HepG2 (cell line): ENCODE measurements around the gene LTV1. TPM values are rescaled to one million over a fixed set of nuclear protein-coding genes. Genes with fewer than 3 reads are reported as not detected.

ENCODE experiments used
- FOXJ3 ChIP-seq: sonication (generic); formaldehyde crosslinking; IDR thresholded peaks from 2 replicates; pipeline ENCODE4 v1.4.0; 2020; ENCODE audit warnings: missing genetic modification reagents, mild to moderate bottlenecking, borderline replicate concordance
- IKZF1 ChIP-seq: fragments of 450-650 bp; IDR thresholded peaks from 2 replicates; pipeline ENCODE4 v1.7.1; 2016
- KDM6A ChIP-seq: IDR thresholded peaks from 2 replicates; pipeline ENCODE4 v1.6.1; 2016; ENCODE audit warnings: low read depth
- MTA1 ChIP-seq: sonication (generic); formaldehyde crosslinking; IDR thresholded peaks from 2 replicates; pipeline ENCODE4 v1.4.0; 2020; ENCODE audit warnings: missing genetic modification reagents, mild to moderate bottlenecking, borderline replicate concordance
- MYC ChIP-seq: sonication (generic); formaldehyde crosslinking; IDR thresholded peaks from 2 replicates; pipeline ENCODE4 v1.9.0; 2021; ENCODE audit warnings: missing genetic modification reagents, borderline replicate concordance
- NBN ChIP-seq: fragments of 450-650 bp; conservative IDR thresholded peaks from 2 replicates; pipeline ENCODE4 v1.6.1; 2017
- ZNF264 ChIP-seq: sonication (generic); formaldehyde crosslinking; IDR thresholded peaks from 2 replicates; pipeline ENCODE4 v1.4.0; 2020; ENCODE audit warnings: missing genetic modification reagents
- polyA plus RNA-seq, 8 experiments: library from polyadenylated mRNA; depleted of rRNA in 3 of 8; stranded (reverse) in 7 of 8; unstranded in 1 of 8; fragments of >200 nt; fragmentation: Illumina TruSeq in 4 of 8; extraction: Trizol in 4 of 8; gene quantifications; 2 replicates each; pipeline versions ENCODE4 v1.2.1 to v1.2.3, GENCODE V29; 2011 to 2016; ENCODE audit warnings: low read depth in 4 of 8, missing spikeins in 1 of 8, mixed read lengths in 1 of 8; ENCODE audit not compliant: insufficient read depth in 1 of 8
- total RNA-seq, 5 experiments: library from RNA; depleted of rRNA; stranded (reverse); fragments of >200 nt; fragmentation: Illumina TruSeq; extraction: Trizol; gene quantifications; 2 replicates each; pipeline ENCODE4 v1.2.3, GENCODE V29; 2016; ENCODE audit warnings: low read depth in 1 of 5
- TF ChIP-seq, protein P1 (sequence below), 2 experiments: sonication (generic) in 1 of 2; formaldehyde crosslinking in 1 of 2; IDR thresholded peaks; 2 replicates each; pipeline versions ENCODE4 v1.4.0 to v1.6.1; 2016 to 2020; ENCODE audit warnings: borderline replicate concordance in 1 of 2, low read depth in 1 of 2, mild to moderate bottlenecking in 1 of 2, missing genetic modification reagents in 1 of 2
- TF ChIP-seq, protein P2 (sequence below): sonication (generic); formaldehyde crosslinking; IDR thresholded peaks from 2 replicates; pipeline ENCODE4 v1.8.1; 2023; ENCODE audit warnings: missing genetic modification reagents, inconsistent platforms, borderline replicate concordance

Gene LTV1
- total and polyA plus RNA-seq, 2 of the 13 experiments (the other 11 are each of a cell fraction or from before 2014, with no cell fraction given) = 21.1 to 85.8 TPM

DNA sequence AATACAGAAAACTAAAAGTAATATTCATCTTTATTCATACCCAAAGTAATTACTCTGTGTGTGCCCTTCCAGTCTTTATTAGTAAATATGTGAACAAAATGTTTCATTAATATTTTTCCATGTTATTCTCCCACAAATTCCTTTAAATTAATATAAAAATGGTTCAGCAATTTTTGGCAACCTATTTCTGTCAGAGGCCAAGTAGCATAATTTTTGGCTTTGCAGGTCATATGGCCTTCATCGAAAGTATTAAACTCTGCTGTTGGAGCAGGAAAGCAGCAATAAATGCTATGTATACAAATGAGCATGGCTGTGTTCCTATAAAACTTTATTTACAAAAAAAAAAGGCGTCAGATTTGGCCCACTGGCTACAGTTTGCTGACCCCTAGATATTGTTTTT lies 37.3 kb downstream of the LTV1 start (continued):
- TF ChIP-seq IKZF1 (no peak), KDM6A (no peak), ZNF264 (CRISPR knock-in tag) (no peak), MYC (CRISPR knock-in tag) (no peak), FOXJ3 (CRISPR knock-in tag) (no peak), NBN (no peak), MTA1 (CRISPR knock-in tag) (no peak)
- TF ChIP-seq, protein P1, sequence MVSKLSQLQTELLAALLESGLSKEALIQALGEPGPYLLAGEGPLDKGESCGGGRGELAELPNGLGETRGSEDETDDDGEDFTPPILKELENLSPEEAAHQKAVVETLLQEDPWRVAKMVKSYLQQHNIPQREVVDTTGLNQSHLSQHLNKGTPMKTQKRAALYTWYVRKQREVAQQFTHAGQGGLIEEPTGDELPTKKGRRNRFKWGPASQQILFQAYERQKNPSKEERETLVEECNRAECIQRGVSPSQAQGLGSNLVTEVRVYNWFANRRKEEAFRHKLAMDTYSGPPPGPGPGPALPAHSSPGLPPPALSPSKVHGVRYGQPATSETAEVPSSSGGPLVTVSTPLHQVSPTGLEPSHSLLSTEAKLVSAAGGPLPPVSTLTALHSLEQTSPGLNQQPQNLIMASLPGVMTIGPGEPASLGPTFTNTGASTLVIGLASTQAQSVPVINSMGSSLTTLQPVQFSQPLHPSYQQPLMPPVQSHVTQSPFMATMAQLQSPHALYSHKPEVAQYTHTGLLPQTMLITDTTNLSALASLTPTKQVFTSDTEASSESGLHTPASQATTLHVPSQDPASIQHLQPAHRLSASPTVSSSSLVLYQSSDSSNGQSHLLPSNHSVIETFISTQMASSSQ (IDR thresholded peaks at IDR 0.05; ENCODE audit: low read depth) = no peak
- TF ChIP-seq, protein P1 (CRISPR knock-in tag; IDR thresholded peaks at IDR 0.05; ENCODE audit: borderline replicate concordance) = no peak
- TF ChIP-seq, protein P2, sequence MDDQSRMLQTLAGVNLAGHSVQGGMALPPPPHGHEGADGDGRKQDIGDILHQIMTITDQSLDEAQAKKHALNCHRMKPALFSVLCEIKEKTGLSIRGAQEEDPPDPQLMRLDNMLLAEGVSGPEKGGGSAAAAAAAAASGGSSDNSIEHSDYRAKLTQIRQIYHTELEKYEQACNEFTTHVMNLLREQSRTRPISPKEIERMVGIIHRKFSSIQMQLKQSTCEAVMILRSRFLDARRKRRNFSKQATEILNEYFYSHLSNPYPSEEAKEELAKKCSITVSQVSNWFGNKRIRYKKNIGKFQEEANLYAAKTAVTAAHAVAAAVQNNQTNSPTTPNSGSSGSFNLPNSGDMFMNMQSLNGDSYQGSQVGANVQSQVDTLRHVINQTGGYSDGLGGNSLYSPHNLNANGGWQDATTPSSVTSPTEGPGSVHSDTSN (CRISPR knock-in tag) = no peak
